ENCODE data around the gene MYO7A.

MYO7A gene

DNA sequence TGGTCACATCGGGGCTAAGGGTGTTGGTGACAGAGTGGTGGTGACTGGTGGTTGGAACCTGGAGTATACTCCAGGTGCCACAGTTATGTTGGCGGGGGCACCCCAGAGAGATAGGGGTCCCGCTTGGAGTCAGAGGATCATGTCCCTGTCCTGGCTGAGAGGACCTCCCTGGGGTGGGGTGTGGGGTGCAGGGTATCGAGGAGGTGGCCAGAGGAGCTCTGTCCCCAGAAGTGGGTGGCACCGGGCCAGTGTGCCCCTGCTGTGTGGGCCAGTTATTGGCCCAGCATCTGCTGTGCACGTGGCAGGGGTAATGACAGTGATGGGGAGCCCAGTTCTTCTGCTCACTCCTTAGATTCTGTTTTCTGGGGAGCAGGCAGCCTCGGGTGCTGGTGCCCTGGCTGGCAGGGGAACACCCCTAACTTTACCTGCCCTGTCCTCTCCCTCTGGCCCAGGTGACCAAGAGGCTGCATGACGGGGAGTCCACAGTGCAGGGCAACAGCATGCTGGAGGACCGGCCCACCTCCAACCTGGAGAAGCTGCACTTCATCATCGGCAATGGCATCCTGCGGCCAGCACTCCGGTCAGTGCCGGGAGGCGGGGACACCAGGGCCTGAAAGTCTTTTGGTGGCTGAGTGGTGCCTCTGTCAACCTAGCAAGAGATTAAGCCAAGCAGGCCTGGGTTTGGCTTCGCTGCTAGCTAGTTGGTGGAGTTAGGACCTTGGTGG, 56.3 kb downstream of the MYO7A start:
- DNase-seq (ENCODE audit: low spot score) = no peak

DNA sequence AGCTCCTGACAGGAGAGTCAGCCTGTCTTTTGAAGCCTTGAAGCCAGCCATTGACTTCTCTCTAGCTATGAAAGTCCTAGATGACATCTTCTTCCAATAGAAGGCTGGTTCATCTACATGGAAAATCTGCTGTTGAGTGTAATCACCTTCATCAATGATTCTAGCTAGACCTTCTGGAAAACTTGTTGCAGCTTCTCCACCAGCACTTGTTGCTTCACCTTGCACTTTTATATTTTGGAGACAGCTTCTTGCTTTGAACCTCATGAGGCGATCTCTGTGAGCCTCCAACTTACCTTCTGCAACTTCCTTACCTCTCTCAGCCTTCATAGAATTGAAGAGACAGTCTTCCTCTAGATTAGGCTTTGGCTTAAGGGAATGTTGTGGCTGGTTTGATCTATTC, 58.3 kb downstream of the MYO7A start:
- DNase-seq (ENCODE audit: low spot score) = no peak

DNA sequence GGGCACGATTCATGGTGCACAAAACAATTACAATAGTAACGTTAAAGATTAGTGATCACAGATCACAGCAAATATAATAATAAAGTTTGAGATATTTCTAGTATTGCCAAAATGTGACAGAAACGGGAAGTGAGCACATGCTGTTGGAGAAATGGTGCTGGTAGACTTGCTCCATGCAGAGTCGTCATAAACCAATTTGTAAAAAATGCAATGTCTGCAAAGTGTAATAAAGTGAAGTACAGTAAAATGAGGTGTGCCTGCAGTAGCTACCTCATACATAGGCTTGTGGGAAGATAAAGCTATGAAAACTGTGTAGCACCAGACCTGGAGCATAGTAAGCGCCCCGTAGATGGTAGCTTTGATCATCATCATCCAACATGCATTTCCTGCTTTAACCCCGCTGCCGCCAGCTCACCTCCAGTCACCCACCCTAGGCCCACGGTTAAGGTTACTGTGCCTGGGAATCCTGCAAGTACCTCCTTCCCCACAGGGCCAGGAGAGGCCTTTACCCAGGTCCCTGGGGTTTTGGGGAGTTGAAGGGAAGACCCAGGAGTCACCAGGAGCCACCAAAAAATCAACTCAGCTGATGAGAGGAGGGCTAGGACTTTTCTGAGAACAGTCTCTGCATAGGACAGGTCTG, 59.2 kb downstream of the MYO7A start:
- no peak for DNase-seq (ENCODE audit: low spot score)

DNA sequence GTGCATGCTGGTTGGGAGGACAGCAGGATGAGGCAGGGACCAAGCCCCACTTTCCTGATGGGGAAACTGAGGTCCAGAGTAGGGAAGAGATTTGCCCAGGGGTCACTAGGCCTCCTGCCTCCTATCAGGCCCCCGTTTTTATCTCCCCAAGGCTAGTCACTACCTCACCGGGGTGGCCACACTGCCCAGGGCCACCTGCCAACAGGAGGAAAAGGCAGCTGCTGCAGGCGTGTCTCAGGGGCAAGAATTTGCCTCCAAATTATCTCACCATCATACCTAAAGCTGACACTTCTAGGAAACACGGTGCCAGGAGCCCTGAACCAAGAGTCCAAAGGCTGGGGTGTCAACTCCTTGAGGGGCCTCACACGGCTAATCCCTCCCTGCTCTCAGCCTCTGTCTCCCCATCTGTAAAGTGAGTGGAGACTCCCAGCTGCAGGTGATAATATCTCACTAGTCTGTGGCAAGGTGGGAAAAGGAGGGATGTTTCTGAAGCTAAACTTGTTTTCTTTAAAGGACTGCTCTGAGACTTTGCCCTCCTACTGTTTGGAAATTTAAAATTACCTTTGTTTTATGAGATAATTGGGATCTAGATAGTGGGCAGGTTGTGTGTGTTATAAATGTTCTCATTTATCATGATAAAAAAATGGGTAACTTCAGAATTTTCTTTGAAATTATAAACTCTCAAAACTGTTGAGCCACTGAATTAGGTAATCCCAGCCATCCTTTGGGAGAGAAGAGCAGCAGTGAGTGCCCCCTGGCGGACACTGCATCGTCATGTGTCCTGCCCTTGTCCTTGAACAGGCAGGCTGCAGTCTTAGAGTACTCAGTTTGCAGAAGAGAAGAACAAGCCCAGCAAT, 60.0 kb downstream of the MYO7A start:
- peak; percentile 76 for DNase-seq (ENCODE audit: low spot score)

DNA sequence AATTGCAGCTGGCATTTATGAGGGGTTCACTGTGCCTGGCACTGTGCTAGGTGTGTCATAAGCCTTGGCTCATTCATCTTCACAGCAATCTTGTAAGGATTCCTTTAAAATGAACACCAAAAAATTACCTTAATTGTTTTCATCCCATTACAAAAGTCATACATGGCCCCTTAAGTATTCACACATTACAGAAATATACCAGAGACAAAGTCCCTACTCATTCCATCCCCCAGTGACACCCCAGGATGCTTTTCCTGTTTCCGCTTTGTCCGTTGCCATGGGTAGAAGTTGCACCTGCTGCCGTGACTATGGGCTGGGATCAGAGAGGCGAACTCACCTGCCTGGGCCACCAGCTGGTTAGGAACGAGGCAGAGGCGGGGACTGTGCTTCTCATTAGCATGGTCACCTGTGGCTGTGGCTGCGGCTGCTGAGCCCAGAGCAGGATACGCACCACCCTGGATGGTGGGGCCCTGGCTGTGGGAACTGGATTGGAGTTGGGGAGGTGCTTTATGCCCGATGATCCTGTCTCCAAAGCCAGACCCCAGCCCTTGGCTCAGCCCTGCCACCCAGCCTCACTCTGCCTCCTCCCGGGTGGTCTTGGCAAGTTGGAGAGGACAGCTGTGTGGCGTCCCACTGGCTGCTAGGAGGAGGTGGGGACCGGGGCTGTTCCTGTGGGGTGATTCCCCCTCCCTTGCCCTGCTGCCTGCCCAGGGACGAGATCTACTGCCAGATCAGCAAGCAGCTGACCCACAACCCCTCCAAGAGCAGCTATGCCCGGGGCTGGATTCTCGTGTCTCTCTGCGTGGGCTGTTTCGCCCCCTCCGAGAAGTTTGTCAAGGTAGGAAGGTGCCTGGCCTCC, 60.8 kb downstream of the MYO7A start:
- DNase-seq (ENCODE audit: low spot score) = no peak

DNA sequence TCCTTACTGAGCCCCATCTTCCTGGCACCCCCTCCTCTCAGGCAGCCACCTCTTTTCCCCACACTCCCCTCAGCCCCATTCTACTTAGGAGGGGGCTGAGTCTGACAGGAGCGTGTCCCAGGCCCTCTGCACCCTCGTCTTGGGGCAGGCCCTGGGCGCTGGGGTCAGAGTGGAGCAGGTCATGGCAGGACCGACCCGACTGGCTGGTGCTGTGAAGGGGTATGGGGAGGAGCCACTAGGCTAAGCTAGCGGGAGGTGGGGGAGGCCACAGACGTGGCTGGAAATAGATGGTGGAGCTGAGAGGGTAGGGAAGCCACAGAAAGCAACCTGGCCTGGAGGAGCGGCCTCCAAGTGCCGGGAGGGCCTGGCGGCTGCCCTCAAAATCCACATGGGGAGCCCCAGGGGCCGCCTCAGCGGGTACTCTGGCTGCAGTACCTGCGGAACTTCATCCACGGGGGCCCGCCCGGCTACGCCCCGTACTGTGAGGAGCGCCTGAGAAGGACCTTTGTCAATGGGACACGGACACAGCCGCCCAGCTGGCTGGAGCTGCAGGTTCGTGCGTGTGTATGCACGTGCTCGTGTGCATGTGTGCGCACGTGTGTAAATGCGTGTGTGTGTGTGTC, 61.7 kb downstream of the MYO7A start:
- DNase-seq (ENCODE audit: low spot score) = no peak

DNA sequence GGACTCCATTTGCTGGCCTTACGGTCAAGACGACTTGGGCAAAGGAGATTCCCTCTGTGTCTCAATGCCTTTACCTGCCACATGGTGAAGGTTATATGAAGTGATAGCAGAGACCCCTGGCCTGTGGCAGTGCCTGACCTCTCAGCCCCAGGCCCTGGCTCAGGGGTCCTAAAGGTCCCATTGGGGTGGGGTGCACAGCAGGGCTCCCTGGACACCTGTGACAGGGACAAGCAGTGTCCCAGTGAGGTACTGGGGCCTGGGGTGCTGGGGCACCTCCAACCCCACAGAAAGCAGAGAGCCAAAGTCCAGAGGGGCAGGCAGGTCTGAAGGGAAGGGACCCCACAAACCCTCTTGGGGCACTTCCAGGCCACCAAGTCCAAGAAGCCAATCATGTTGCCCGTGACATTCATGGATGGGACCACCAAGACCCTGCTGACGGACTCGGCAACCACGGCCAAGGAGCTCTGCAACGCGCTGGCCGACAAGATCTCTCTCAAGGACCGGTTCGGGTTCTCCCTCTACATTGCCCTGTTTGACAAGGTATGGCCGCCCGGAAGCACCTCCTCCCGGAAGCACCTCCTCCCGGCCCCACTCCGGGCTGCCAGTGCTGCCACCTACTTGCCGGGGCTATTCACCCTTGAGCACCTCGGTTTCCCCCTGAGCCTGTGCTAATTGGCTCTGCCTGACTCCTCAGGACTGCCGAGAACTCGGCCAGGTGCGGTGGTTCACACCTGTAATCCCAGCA, 62.5 kb downstream of the MYO7A start:
- DNase-seq (ENCODE audit: low spot score) = no peak

DNA sequence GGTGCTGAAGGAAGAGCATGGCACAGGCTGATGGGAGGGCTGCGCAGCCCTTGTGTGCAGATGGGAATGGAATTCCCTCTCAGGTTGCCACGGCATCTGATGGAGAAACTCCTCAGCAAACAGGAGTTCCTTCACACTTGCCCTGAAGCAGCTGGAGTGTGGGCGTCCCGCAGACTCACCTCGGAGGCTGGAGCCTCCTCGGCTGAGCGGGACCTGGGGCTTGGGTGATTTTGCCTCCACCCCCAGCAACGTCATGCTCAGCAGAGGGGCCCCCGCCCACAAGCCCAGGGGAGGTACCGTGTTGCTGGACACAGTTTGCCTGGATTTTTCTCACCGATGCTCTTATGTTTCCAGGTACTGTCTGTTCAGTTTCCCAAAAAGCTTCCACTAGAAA, 63.4 kb downstream of the MYO7A start:
- DNase-seq (ENCODE audit: low spot score) = no peak

DNA sequence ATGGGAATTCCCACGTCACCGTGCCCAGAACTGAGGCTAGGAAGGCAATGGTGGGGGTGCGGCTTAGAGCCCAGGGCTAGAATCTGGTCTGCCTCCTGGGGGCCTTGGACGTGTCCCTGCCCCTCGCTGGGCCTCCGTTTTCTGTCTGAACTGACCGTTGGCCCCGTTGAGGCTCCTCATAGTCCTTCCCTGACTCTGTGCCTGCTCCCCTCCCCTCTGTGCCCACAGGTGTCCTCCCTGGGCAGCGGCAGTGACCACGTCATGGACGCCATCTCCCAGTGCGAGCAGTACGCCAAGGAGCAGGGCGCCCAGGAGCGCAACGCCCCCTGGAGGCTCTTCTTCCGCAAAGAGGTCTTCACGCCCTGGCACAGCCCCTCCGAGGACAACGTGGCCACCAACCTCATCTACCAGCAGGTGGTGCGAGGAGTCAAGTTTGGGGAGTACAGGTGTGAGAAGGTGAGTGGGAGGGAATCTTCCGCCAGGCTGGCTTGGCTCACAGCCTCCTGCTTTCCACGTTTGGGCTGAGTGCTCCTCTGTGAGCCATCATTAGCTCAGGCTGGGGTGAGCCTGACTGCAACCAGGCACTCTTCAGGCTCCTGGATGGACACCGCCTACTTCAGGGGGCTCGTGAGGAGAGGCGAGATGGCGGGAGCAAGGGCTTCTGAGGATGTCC, 63.9 kb downstream of the MYO7A start:
- peak; percentile 39 for DNase-seq (ENCODE audit: low spot score)

DNA sequence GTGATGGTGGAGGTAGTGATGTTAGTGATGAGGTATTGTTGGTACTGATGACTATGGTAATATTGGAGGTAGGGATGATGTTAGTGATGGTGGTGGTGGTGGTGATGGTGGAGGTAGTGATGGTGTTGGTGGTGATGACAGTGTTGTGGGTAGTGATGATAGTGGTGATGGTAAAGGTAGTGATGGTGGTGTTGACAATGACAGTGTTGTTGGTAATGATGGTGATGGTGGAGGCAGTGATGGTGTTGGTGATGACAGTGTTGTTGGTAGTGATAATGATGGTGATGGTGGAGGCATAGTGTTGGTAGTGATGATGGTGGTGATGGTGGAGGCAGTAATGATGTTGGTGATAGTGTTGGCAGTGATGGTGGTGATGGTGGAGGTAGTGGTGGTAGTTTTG, 65.1 kb downstream of the MYO7A start:
- no peak for DNase-seq (ENCODE audit: low spot score)

DNA sequence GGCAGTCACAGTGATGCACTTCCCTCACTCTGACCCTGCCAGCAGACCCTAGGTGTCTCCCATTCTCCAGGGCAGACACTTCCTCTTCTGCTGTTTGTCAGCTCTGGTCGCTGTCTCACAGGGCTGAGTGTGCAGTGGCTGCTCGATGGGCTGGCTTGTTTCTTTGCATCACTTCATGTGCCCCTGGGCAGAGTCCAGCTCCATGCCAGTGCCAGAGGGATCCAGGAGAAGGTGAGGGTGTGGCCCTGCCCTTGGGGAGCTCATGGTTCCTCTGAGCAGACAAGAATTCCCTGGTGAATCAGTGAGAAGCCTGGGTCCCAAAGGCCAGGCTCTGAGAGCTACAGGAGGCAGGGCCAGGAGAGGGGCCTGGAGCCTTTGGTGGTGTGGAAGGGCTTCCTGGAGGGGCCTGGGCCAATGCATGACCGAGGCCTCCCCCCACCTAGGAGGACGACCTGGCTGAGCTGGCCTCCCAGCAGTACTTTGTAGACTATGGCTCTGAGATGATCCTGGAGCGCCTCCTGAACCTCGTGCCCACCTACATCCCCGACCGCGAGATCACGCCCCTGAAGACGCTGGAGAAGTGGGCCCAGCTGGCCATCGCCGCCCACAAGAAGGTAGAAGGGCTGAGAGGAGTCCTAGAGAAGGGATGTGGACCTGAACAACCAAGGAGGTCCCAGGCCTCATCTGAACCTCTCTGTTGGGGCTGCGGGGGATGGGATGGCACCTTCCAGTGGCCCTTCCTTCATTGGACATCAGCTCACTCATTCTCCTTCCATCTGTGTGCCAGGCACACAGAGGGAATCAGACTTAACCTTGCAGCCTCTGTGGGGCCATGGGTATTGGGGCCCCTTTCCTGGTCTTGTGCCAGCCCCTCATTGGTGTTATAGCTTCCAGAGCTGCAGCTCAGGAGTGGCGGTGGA, 66.1 kb downstream of the MYO7A start:
- no peak for DNase-seq (ENCODE audit: low spot score)

DNA sequence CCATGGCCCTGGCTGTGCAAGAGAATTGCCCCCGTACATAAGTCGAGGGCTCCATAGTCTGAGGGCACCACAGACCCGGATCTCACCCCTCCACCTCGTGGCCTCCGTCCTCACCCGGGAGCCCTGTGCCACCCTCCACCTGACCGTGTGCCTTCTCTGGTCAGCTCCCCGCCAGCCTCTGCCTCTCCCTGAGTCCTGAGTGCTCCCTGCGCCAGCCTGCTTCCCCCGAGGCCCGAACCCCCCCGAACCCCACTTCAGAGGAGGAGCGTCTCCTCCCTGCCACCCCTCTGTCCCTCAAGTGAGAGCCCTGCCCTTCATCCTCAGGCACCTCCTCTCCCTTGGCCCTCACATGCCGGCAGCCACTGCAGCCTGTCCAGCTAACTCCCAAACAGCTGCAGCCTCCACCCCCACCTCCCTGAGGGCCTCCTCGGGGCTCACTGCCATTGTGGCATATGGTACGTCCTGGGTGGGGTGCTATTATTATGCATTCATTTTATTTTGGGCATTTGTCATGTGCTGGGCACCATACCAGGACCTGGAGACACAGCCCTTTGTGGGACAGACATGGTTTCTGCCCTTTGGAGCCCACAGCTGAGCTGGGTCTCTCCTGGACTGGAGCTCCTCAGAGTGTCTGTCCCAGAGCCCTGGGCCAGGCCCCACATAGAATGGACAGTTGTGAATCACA, 67.2 kb downstream of the MYO7A start:
- no peak for DNase-seq (ENCODE audit: low spot score)

DNA sequence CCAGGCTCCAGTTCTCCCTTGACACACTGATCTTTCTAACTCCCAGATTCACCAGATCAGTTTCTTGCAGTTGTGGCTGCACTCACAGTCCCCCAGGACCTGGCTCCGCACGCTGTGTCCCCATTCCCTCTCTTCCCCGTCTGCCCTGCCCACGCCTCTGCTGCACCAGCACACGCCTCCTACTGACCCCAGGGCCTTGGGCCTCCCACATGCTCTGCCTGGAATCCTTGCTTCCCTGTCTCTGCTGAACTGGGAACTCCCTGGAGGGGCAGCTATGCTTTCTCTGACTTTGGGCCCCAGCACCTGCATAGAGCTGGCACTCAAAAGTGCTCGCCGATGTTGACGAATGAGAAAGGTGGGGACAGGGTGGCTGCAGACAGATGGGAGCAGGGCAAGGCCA, 68.9 kb downstream of the MYO7A start:
- DNase-seq (ENCODE audit: low spot score) = no peak

DNA sequence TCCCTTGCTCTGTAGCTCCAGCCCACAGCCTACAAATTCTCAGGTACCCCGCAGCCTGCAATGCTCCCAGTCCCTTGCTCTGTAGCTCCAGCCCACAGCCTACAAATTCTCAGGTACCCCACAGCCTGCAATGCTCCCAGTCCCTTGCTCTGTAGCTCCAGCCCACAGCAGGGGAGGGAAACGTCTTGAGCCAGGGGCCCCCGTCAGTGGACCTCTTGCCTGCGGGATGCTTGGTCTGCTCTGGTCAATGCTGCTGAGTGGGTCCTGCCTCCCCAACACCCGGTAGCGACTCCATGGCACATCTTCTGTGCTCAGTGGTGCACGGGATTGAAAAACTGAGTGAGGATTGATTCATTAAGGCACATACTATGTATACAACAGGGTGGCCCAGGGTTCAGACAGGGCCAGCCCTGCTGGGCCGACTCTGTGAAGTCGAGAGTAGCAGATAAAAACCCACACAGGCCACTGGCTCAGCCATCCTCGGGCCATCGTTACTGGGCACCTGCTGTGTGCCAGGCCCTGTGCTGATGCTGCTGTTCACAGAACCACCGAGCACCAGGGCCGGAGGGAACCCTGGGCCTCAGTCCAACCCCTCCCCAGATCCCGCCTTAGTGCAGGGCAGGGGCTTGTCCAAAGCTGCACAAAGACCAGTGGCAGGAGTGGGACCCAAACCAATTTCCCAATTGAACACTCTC, 69.7 kb downstream of the MYO7A start:
- no peak for DNase-seq (ENCODE audit: low spot score)

DNA sequence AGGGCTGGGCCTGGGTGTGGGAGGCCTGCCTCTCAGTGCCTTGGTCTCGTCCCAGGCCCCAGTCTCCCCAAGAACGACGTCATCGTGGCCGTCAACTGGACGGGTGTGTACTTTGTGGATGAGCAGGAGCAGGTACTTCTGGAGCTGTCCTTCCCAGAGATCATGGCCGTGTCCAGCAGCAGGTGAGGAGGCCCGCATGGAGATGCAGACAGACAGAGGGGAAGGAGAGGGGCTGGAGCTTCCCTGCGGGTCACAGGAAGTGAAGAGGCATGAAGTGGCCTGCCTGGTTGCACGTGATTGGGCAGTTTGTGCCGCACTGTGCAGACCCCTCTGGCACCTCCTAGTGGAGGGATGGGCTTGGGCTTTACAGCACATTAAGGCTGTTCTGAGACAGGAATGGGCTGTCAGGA, 70.4 kb downstream of the MYO7A start:
- peak; percentile 36 for DNase-seq (ENCODE audit: low spot score)

DNA sequence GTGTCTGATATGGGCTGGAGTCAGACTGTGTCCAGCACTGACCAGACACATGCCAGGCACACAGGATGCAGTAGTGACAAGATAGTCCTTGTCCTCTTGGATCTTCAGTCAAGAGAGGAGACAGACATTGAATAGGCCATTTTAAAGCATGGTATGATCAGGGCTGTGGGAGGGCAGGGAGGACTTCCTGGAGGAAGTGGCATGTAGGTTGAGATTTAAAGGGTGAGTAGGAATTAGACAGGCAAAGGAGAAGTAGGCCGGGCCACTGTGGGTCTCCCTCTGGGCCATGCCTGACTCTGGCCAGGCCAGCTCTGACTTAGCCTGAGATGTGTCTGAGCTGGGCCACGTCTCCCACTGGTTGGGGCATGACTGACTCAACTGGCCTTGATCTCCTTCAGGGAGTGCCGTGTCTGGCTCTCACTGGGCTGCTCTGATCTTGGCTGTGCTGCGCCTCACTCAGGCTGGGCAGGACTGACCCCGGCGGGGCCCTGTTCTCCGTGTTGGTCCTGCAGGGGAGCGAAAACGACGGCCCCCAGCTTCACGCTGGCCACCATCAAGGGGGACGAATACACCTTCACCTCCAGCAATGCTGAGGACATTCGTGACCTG, 71.2 kb downstream of the MYO7A start:
- DNase-seq (ENCODE audit: low spot score) = no peak

All from activated CD4-positive, alpha-beta T cell treated with anti-CD3 and anti-CD28 coated beads, Interleukin-2, Interleukin-4, amounts not matched to agents 100 ng/mL and 50 ng/mL, durations not matched to agents 16 hours and 8 hours (primary cell).